HG03103 (cell line): Measurements from ENCODE around the gene RAB27A.

Experiments
- ATAC-seq: cut with Tn5 transposase; IDR thresholded peaks from one replicate; pipeline ENCODE4 v1.9.1; 2021; ENCODE audit warnings: low read depth; ENCODE audit not compliant: unreplicated experiment

The RAB27A gene

GRCh38 chr15:55164284-55164683 is 125.3 kb downstream of the RAB27A start:
- ATAC-seq = no peak
